HFF-Myc (cell line): ENCODE results near the gene MIX23.

Source experiments
- DNase-seq: peaks from one replicate; pipeline ENCODE4 v3.0.0-alpha.2; 2011; ENCODE audit warnings: low read depth; ENCODE audit errors: extremely low read depth
- H3K4me3 ChIP-seq: replicated peaks from 2 replicates; pipeline ENCODE4 v1.5.1; 2011; ENCODE audit warnings: low read depth, mild to moderate bottlenecking, control low read depth, low read length
- TF ChIP-seq, protein P1 (sequence below): IDR thresholded peaks from 2 replicates; pipeline ENCODE4 v1.5.1; 2012; ENCODE audit warnings: mild to moderate bottlenecking, low read depth, low read length, control low read depth; ENCODE audit errors: missing control alignments

The MIX23 gene

DNA sequence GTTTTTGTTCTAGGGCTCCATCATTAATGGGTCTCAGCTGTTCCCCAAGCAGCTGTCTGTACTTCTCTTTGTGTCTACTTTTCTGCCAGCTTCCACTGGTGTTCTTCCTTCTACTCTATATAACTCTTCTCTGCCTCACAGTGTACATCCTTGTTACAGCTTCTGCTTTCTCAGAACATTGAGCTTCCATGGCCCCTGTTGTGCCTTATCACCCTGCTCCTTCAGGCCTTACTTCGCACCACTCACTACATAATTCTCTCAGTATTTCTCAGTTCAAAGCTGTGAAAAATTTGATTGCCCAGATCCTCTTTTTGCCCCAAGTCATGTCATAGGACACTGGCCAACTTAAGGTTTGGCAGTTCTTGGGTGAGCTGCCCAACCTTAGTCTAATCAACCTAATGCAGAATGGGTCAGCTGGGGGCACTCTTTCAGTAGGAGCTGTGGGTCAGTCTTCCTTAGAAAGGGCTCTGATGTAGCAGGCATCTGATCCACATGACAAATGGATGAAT, 29.1 kb downstream of the MIX23 start:
- DNase-seq = no peak
- no peak overlapping the region for H3K4me3 ChIP-seq
- TF ChIP-seq, protein P1, sequence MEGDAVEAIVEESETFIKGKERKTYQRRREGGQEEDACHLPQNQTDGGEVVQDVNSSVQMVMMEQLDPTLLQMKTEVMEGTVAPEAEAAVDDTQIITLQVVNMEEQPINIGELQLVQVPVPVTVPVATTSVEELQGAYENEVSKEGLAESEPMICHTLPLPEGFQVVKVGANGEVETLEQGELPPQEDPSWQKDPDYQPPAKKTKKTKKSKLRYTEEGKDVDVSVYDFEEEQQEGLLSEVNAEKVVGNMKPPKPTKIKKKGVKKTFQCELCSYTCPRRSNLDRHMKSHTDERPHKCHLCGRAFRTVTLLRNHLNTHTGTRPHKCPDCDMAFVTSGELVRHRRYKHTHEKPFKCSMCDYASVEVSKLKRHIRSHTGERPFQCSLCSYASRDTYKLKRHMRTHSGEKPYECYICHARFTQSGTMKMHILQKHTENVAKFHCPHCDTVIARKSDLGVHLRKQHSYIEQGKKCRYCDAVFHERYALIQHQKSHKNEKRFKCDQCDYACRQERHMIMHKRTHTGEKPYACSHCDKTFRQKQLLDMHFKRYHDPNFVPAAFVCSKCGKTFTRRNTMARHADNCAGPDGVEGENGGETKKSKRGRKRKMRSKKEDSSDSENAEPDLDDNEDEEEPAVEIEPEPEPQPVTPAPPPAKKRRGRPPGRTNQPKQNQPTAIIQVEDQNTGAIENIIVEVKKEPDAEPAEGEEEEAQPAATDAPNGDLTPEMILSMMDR = no peak

DNA sequence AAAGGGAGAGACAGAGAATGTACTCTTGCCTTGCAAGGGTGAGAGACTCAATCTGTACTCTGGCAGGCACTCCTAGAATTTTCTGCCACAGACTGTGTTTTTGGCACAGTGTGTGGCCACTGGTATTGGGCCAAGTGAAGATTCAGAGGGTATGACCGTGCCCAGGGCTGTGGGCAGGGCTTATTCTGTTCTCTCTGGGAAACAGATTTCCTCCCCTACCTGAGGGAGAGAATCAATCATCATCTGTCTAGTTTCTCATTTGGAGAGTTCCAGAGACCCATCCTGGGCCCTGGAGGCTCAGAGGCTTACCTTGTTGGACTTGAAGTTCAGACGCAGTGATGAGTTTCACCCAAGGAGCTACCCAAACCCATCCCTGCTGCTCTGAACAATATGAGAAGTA, 29.8 kb downstream of the MIX23 start:
- TF ChIP-seq, protein P1 = no peak
- H3K4me3 ChIP-seq = no peak overlapping the region
- DNase-seq = no peak

DNA sequence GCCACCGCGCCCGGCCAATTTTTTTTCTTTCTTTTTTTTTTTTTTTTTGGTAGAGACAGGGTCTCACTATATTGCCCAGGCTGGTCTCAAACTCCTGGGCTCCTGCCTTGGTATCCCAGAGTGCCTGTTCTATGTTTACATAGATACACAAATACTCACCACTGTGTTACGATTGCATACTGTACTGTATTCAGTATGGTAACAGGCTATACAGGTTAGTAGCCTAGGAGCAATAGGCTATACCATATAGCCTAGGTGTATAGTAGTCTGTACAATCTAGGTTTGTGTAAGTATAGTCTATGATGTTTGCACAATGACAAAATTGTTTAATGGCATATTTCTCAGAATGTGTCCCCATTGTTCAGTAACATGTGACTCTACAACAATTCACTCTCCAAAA, 31.4 kb downstream of the MIX23 start:
- no peak overlapping the region for H3K4me3 ChIP-seq
- DNase-seq = no peak
- TF ChIP-seq, protein P1 = no peak

DNA sequence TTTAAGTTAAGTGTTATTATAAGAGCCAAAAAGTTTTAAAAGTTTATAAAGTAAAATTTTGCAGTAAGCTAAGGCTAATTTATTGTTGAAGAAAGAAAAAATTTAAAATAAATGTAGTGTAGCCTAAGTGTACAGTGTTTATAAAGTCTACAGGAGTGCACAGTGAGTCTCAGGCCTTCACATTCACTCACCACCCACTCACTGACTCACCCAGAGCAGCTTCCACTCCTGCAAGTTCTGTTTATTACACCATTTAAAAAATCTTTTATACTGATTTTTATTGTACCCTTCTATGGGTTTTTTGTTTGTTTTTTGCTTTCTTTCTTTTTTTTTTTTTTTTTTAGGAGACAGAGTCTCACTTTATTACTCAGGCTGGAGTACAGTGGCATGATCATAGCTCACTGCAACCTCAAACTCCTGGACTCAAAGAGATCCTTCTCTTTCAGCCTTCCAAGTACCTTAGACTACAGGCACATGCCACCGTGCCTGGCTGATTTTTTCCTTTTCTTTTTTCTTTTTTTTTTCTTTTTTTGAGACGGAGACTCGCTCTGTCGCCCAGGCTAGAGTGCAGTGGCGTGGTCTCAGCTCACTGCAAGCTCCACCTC, 32.1 kb downstream of the MIX23 start:
- no peak overlapping the region for H3K4me3 ChIP-seq
- DNase-seq = peak; percentile 6
- TF ChIP-seq, protein P1 = no peak

DNA sequence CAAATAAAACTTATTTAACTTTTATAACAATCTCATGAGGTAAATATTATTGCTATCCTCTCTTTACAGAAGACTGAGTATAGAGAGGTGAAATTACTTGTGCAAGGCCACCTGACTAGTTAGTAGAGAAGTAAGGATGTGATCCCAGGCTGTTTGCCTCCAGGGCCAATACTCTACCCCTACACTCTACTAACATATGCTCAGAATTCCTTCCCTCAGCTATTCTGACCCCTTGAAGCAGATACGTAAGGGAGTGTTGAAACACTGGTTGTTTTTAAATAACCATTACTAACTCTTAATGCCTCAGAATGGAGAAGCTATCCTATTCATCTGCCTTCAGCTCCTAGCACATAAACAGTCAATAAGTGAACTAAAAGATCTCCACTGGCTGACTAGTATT, 33.9 kb downstream of the MIX23 start:
- TF ChIP-seq, protein P1 = no peak
- no peak for DNase-seq
- no peak overlapping the region for H3K4me3 ChIP-seq

DNA sequence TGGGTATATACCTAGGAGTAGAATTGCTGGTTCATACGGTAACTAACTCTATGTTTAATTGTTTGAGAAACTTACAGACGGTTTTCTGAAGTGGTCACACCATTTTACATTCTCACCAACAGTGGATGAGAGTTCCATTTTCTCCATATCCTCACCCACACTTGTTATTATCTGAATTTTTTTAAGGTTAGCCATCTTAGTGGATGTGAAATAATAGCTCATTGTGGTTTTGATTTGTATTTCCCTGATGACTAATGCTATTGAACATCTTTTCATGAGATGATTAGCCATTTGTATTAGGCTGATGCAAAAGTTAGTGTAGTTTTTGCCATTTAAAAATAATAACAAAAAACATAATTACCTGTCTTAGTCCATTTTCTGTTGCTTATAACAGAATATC, 39.4 kb downstream of the MIX23 start:
- H3K4me3 ChIP-seq = no peak overlapping the region
- no peak for DNase-seq
- TF ChIP-seq, protein P1 = no peak

DNA sequence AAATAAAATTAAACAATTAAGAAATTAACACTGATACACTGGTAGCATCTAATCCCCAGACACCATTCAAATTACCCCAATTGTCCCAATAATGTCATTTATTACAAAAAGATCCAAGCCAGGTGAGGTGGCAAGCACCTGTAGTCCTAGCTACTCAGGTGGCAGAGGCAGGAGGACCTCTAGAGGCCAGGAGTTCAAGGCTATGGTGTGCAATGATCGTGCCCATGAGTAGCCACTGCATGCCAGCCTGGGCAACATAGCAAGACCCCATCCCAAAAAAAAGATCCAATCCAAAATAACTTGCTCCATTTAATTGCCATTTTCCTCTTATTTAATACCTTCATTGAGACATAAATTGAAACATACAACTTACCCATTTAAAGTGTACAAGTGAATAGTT, 40.2 kb downstream of the MIX23 start:
- H3K4me3 ChIP-seq = no peak overlapping the region
- TF ChIP-seq, protein P1 = no peak
- DNase-seq = no peak
